WTC11 (cell line): Measurements from ENCODE around the gene RBM7. TPM values are rescaled to one million over a fixed set of nuclear protein-coding genes. Genes with fewer than 3 reads are reported as not detected.

ENCODE experiments used
- ATAC-seq: fragments of 200-7000 bp; cut with Tn5 transposase; 2 replicates; pipeline ENCODE4 v1.10.0; 2021; ENCODE audit warnings: mild to moderate bottlenecking, moderate library complexity
- CTCF ChIA-PET: fragments of 300-600 bp; sonication (Branson Sonifier 250); formaldehyde crosslinking; loops from one replicate; lab custom pipeline; 2021; ENCODE audit warnings: antibody characterized with exemption; lab: Charles Lee
- POLR2A ChIA-PET: fragments of 350-600 bp; sonication (Branson Sonifier 250); formaldehyde crosslinking; loops from one replicate; lab custom pipeline; 2021; ENCODE audit warnings: antibody characterized with exemption; lab: Charles Lee
- DNase-seq: peaks from one replicate; pipeline ENCODE4 v3.0.0; 2021; ENCODE audit warnings: low spot score
- H3K27ac Mint-ChIP-seq: 2 replicates; pipeline ENCODE4 v1.8.0; 2021; ENCODE audit warnings: mixed read lengths
- H3K27me3 Mint-ChIP-seq: 2 replicates; pipeline ENCODE4 v1.8.0; 2021; ENCODE audit warnings: low read depth, mild to moderate bottlenecking, moderate library complexity, mixed read lengths
- H3K36me3 Mint-ChIP-seq: 2 replicates; pipeline ENCODE4 v1.8.0; 2021; ENCODE audit warnings: mixed read lengths
- H3K4me1 Mint-ChIP-seq: 2 replicates; pipeline ENCODE4 v1.8.0; 2022; ENCODE audit warnings: mixed read lengths
- H3K4me3 Mint-ChIP-seq: 2 replicates; pipeline ENCODE4 v1.8.0; 2021; ENCODE audit warnings: mild to moderate bottlenecking, moderate library complexity, mixed read lengths
- H3K9me3 Mint-ChIP-seq: 2 replicates; pipeline ENCODE4 v1.8.0; 2021; ENCODE audit warnings: mixed read lengths
- AFF4 ChIP-seq: sonication (generic); formaldehyde crosslinking; IDR thresholded peaks from 2 replicates; pipeline ENCODE4 v1.8.1; 2023; ENCODE audit warnings: mild to moderate bottlenecking, missing genetic modification reagents, borderline replicate concordance
- ATF1 ChIP-seq: sonication (generic); formaldehyde crosslinking; IDR thresholded peaks from 2 replicates; pipeline ENCODE4 v1.8.1; 2023; ENCODE audit warnings: mild to moderate bottlenecking, moderate library complexity, missing genetic modification reagents
- CBFB ChIP-seq: sonication (generic); formaldehyde crosslinking; IDR thresholded peaks from 2 replicates; pipeline ENCODE4 v1.8.1; 2022; ENCODE audit warnings: mild to moderate bottlenecking, low read depth, missing genetic modification reagents
- CREB1 ChIP-seq: sonication (generic); formaldehyde crosslinking; IDR thresholded peaks from 2 replicates; pipeline ENCODE4 v1.8.0; 2023; ENCODE audit warnings: mild to moderate bottlenecking, missing genetic modification reagents
- FOXP1 ChIP-seq: sonication (generic); formaldehyde crosslinking; IDR thresholded peaks from 2 replicates; pipeline ENCODE4 v1.8.0; 2022; ENCODE audit warnings: missing genetic modification reagents, mild to moderate bottlenecking, moderate library complexity, borderline replicate concordance
- FOXP4 ChIP-seq: sonication (generic); formaldehyde crosslinking; IDR thresholded peaks from 2 replicates; pipeline ENCODE4 v1.8.0; 2022; ENCODE audit warnings: mild to moderate bottlenecking, missing genetic modification reagents
- SOX15 ChIP-seq: fragments of 250-450 bp; sonication (Bioruptor Pico); IDR thresholded peaks from 2 replicates; pipeline ENCODE4 v1.9.0; 2021; ENCODE audit warnings: mild to moderate bottlenecking
- ZBTB21 ChIP-seq: sonication (generic); formaldehyde crosslinking; IDR thresholded peaks from 2 replicates; pipeline ENCODE4 v1.8.1; 2023; ENCODE audit warnings: mild to moderate bottlenecking, missing genetic modification reagents, borderline replicate concordance
- ZNF281 ChIP-seq: sonication (generic); formaldehyde crosslinking; IDR thresholded peaks from 2 replicates; pipeline ENCODE4 v1.8.0; 2023; ENCODE audit warnings: mild to moderate bottlenecking, missing genetic modification reagents
- ZNF317 ChIP-seq: sonication (generic); formaldehyde crosslinking; IDR thresholded peaks from 2 replicates; pipeline ENCODE4 v1.8.1; 2023; ENCODE audit warnings: low read depth, mild to moderate bottlenecking, moderate library complexity, missing genetic modification reagents, borderline replicate concordance
- ZNF396 ChIP-seq: fragments of 250-450 bp; sonication (Bioruptor Pico); IDR thresholded peaks from 2 replicates; pipeline ENCODE4 v1.8.0; 2021; ENCODE audit warnings: mild to moderate bottlenecking, moderate library complexity, borderline replicate concordance
- ZSCAN18 ChIP-seq: fragments of 250-450 bp; sonication (Bioruptor Pico); IDR thresholded peaks from 2 replicates; pipeline ENCODE4 v2.1.2; 2022; ENCODE audit warnings: mild to moderate bottlenecking, moderate library complexity
- total RNA-seq: library from RNA; stranded (reverse); gene quantifications from 3 replicates; pipeline ENCODE4 v1.2.3, GENCODE V29; 2021

Gene RBM7
- total RNA-seq, 1 experiment from 2014 or later = 38.1 TPM

GRCh38 chr11:114441921-114442320 lies 41.5 kb downstream of the RBM7 start:
- H3K36me3 Mint-ChIP-seq = peaks cover 38% of the 10 kb centered on the region

GRCh38 chr11:114442536-114442935 lies 42.1 kb downstream of the RBM7 start:
- no peaks in the 10 kb centered on the region for H3K27me3 Mint-ChIP-seq
- DNase-seq (no peak), ATAC-seq (no peak)
- H3K27ac Mint-ChIP-seq = no peak overlapping the region
- no peak overlapping the region for H3K4me3 Mint-ChIP-seq
- TF ChIP-seq AFF4 (CRISPR knock-in tag) (no peak), ZNF281 (no peak), ZSCAN18 (CRISPR knock-in tag) (no peak), ZNF317 (CRISPR knock-in tag) (no peak), SOX15 (CRISPR knock-in tag) (no peak), CREB1 (CRISPR knock-in tag) (no peak), ZNF396 (CRISPR knock-in tag) (no peak)
- ChIA-PET CTCF (no interaction called here), POLR2A (no interaction called here)
- peaks cover 54% of the 10 kb centered on the region for H3K4me1 Mint-ChIP-seq
- H3K36me3 Mint-ChIP-seq = peaks cover 43% of the 10 kb centered on the region
- H3K9me3 Mint-ChIP-seq = no peaks in the 10 kb centered on the region

More at GRCh38 chr11:114441921-114442320, 41.5 kb downstream of the RBM7 start:
- H3K27ac Mint-ChIP-seq = no peak overlapping the region; the same call in none of the 2 replicates
- H3K9me3 Mint-ChIP-seq = no peaks in the 10 kb centered on the region
- H3K4me3 Mint-ChIP-seq = peak overlapping the region; percentile 59
- POLR2A ChIA-PET = no interaction called here
- H3K4me1 Mint-ChIP-seq = peaks cover 56% of the 10 kb centered on the region
- CTCF ChIA-PET = no interaction called here
- DNase-seq (no peak), ATAC-seq (no peak)
- TF ChIP-seq CBFB (CRISPR knock-in tag) = no peak
- H3K27me3 Mint-ChIP-seq = no peaks in the 10 kb centered on the region

- ATAC-seq (no peak), DNase-seq (no peak)
- no peak for TF ChIP-seq FOXP4 (CRISPR knock-in tag)
- no peak for TF ChIP-seq ZSCAN18 (CRISPR knock-in tag)
- no peak for TF ChIP-seq ZBTB21 (CRISPR knock-in tag)
- no peak for TF ChIP-seq FOXP1
- TF ChIP-seq ATF1 (CRISPR knock-in tag) = no peak
- H3K36me3 Mint-ChIP-seq = peaks cover 61% of the 10 kb centered on the region
- ChIA-PET CTCF (no interaction called here), POLR2A (interaction anchor here (0.6 kb wide), 1 partner anchor 37 kb away, joined by 3 read pairs; no protein-coding TSS in a partner anchor)
- H3K27me3 Mint-ChIP-seq = no peaks in the 10 kb centered on the region
- H3K4me1 Mint-ChIP-seq = peaks cover 21% of the 10 kb centered on the region
- no peak overlapping the region for H3K4me3 Mint-ChIP-seq
- H3K27ac Mint-ChIP-seq = 0 out of 2 replicates have a peak overlapping the region, but pooled peaks have one; percentile 0
- no peaks in the 10 kb centered on the region for H3K9me3 Mint-ChIP-seq
Observed at GRCh38 chr11:114447444-114447843, 47.0 kb downstream of the RBM7 start.
